PC-3 (cell line): ENCODE data around the gene MTG1.

Experiments
- CTCF ChIP-seq: fragments of 300-600 bp; sonication (generic); conservative IDR thresholded peaks from 2 replicates; pipeline ENCODE4 v1.5.1; 2017; ENCODE audit warnings: antibody characterized with exemption, low read depth, mild to moderate bottlenecking, low read length
- EZH2 ChIP-seq: fragments of 300-600 bp; sonication (generic); IDR thresholded peaks from one replicate; pipeline ENCODE4 v1.6.1; 2017; ENCODE audit warnings: antibody characterized with exemption, mild to moderate bottlenecking, low read length; ENCODE audit not compliant: unreplicated experiment

GRCh38 chr10:133394064-133394663 is at the start of gene MTG1:
- no peak for TF ChIP-seq CTCF
- TF ChIP-seq EZH2 = no peak
